HG03354 (cell line): ENCODE results near the gene ORMDL2.
A peak's percentile ranks its signal among the peaks of the same experiment; 100 is the strongest.

Experiments used
- ATAC-seq: cut with Tn5 transposase; IDR thresholded peaks from one replicate; pipeline ENCODE4 v1.9.1; 2021; ENCODE audit warnings: mild to moderate bottlenecking; ENCODE audit not compliant: unreplicated experiment, poor library complexity, severe bottlenecking

ORMDL2 gene

GRCh38 chr12:55817345-55818139, at the start of gene ORMDL2, which contains the start of gene SARNP:
Gene ORMDL2 (plus strand): TSS chr12:55818041. CDS start chr12:55819000, 959 bp downstream.
Gene SARNP (minus strand): TSS chr12:55817724. CDS start chr12:55817701, 23 bp downstream.
- ATAC-seq: peak; percentile 98

- ATAC-seq: no peak
These were observed 46.1 kb upstream of the ORMDL2 start for GRCh38 chr12:55771736-55772135.

- no peak for ATAC-seq
These were observed 40.0 kb upstream of the ORMDL2 start for GRCh38 chr12:55777856-55778255.

GRCh38 chr12:55780685-55781084, 37.2 kb upstream of the ORMDL2 start:
- no peak for ATAC-seq

GRCh38 chr12:55788546-55788945, 29.3 kb upstream of the ORMDL2 start:
- no peak for ATAC-seq

- ATAC-seq: no peak
These were observed 28.7 kb upstream of the ORMDL2 start for GRCh38 chr12:55789171-55789570.

GRCh38 chr12:55789893-55790292, 27.9 kb upstream of the ORMDL2 start:
- no peak for ATAC-seq

GRCh38 chr12:55795950-55796349, 21.9 kb upstream of the ORMDL2 start:
- no peak for ATAC-seq

GRCh38 chr12:55797068-55797467, 20.8 kb upstream of the ORMDL2 start:
- ATAC-seq: no peak

GRCh38 chr12:55797550-55797949, 20.3 kb upstream of the ORMDL2 start:
- ATAC-seq: no peak

GRCh38 chr12:55806982-55807381, 10.9 kb upstream of the ORMDL2 start:
- ATAC-seq: no peak

GRCh38 chr12:55809274-55809673, 8.6 kb upstream of the ORMDL2 start:
- ATAC-seq: no peak

- ATAC-seq: no peak
These were observed 5.8 kb upstream of the ORMDL2 start for GRCh38 chr12:55812088-55812487.

- ATAC-seq: no peak
These were observed 3.6 kb upstream of the ORMDL2 start for GRCh38 chr12:55814257-55814656.

- ATAC-seq: no peak
These were observed 2.4 kb upstream of the ORMDL2 start for GRCh38 chr12:55815473-55815872.

GRCh38 chr12:55816881-55817344, 928 bp upstream of the ORMDL2 start:
- ATAC-seq: no peak

GRCh38 chr12:55818140-55818728, 393 bp downstream of the ORMDL2 start:
- ATAC-seq: peak; percentile 30

GRCh38 chr12:55818886-55819285, 1.0 kb downstream of the ORMDL2 start:
- no peak for ATAC-seq

- ATAC-seq: no peak
These were observed 2.8 kb downstream of the ORMDL2 start for GRCh38 chr12:55820679-55821078.

- ATAC-seq: no peak
These were observed 4.4 kb downstream of the ORMDL2 start for GRCh38 chr12:55822228-55822627.

GRCh38 chr12:55823419-55823818, 5.6 kb downstream of the ORMDL2 start:
- ATAC-seq: no peak
